Upper lobe of right lung (tissue), 1 donor: Measurements from ENCODE around the gene RNF213. TPM values are rescaled to one million over a fixed set of nuclear protein-coding genes. Genes with fewer than 3 reads are reported as not detected.
A peak's percentile ranks its signal among the peaks of the same experiment; 100 is the strongest.

ENCODE experiments used
- ATAC-seq: fragments of 200-7000 bp; cut with Tn5 transposase; one replicate; pipeline ENCODE4 v1.9.1; 2020; ENCODE audit warnings: mild to moderate bottlenecking, moderate library complexity
- DNase-seq: peaks from one replicate; pipeline ENCODE4 v3.0.0-alpha.2; 2020
- H3K27ac ChIP-seq: fragments of 200-600 bp; one replicate; pipeline ENCODE4 v1.8.0; 2022
- H3K27me3 ChIP-seq: fragments of 200-600 bp; one replicate; pipeline ENCODE4 v1.8.0; 2022; ENCODE audit warnings: mild to moderate bottlenecking
- H3K36me3 ChIP-seq: fragments of 200-600 bp; one replicate; pipeline ENCODE4 v1.8.0; 2022
- H3K4me1 ChIP-seq: fragments of 200-600 bp; one replicate; pipeline ENCODE4 v1.8.0; 2022
- H3K4me3 ChIP-seq: fragments of 200-600 bp; one replicate; pipeline ENCODE4 v1.8.0; 2022; ENCODE audit warnings: mild to moderate bottlenecking
- H3K9me3 ChIP-seq: fragments of 200-600 bp; one replicate; pipeline ENCODE4 v1.8.0; 2022
- intact Hi-C: fragments of 100-400 bp; cut with DNase I; formaldehyde crosslinking; loops from one replicate; pipeline ENCODE4 v1.11.0; 2022
- total RNA-seq: library from RNA; stranded (reverse); fragmentation: NEBNext Ultra II Directional; extraction: Animal tissue kit (Norgen Biotek cat#: 25700); gene quantifications from one replicate; pipeline ENCODE4 v1.2.1, GENCODE V29; 2021
- TF ChIP-seq, protein P1 (sequence below): fragments of 200-600 bp; IDR thresholded peaks from one replicate; pipeline ENCODE4 v1.8.0; 2022; ENCODE audit warnings: antibody characterized with exemption
- donor health status: DM: no; HTN: yes; CAD: no; lungs with severe emphysema.

Gene RNF213
- total RNA-seq, 1 donor from 2014 or later = 236 TPM

GRCh38 chr17:80388601-80389000, 127.9 kb downstream of the RNF213 start:
- peaks cover 97% of the 10 kb centered on the region for H3K36me3 ChIP-seq
- H3K9me3 ChIP-seq = no peaks in the 10 kb centered on the region
- DNase-seq (no peak), ATAC-seq (no peak)
- TF ChIP-seq, protein P1, sequence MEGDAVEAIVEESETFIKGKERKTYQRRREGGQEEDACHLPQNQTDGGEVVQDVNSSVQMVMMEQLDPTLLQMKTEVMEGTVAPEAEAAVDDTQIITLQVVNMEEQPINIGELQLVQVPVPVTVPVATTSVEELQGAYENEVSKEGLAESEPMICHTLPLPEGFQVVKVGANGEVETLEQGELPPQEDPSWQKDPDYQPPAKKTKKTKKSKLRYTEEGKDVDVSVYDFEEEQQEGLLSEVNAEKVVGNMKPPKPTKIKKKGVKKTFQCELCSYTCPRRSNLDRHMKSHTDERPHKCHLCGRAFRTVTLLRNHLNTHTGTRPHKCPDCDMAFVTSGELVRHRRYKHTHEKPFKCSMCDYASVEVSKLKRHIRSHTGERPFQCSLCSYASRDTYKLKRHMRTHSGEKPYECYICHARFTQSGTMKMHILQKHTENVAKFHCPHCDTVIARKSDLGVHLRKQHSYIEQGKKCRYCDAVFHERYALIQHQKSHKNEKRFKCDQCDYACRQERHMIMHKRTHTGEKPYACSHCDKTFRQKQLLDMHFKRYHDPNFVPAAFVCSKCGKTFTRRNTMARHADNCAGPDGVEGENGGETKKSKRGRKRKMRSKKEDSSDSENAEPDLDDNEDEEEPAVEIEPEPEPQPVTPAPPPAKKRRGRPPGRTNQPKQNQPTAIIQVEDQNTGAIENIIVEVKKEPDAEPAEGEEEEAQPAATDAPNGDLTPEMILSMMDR = no peak
- no peaks in the 10 kb centered on the region for H3K4me1 ChIP-seq
- no peak overlapping the region for H3K27ac ChIP-seq
- no peak overlapping the region for H3K4me3 ChIP-seq
- H3K27me3 ChIP-seq = no peaks in the 10 kb centered on the region
- intact Hi-C loops = no loop called here

DNA sequence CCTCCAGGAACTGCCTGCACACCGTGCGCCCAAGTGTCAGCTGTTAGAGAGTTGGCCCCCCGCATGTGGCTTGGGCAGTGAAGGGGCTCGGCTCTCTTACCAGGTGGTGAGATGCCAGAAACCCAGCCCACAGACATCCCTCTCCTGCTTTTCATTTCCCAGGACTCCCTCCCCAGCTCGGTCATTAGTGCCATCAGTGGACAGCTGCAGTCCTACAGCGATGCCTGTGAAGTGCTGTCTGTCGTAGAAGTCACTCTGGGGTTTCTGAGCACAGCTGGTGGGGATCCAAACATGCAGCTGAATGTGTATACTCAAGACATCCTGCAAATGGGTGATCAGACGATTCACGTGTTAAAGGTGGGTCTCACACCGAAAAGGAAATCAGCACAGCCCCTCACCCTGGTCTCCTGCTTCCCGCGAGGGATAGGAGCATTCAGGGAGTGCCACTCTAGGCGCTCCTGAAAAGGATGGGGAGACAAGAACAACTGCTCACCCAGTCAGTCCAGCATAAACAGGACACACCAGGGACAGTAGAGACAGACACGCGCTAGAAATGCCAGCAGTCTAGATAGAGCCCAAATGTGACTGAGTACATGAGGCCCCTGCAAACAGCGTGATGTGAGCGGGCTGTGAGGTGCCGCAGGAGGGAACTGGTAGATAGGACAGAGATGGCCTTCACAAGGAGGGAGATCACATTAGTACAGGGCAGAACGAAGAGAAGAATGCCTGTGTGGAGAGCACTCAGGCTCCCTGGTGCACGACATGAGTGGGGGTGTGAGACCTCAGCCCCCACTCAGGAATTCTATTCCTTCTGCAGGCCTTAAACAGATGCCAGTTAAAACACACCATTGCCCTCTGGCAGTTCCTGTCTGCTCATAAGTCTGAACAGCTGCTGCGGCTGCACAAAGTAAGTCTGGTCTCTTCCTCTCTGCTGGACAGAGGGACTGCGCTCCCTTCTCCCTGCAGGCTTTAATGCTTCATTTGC, 128.7 kb downstream of the RNF213 start:
- TF ChIP-seq, protein P1 = no peak
- H3K27ac ChIP-seq = no peak overlapping the region
- H3K27me3 ChIP-seq = no peaks in the 10 kb centered on the region
- peaks cover 97% of the 10 kb centered on the region for H3K36me3 ChIP-seq
- intact Hi-C loops = no loop called here
- peak; percentile 8 for ATAC-seq
- no peaks in the 10 kb centered on the region for H3K4me1 ChIP-seq
- H3K4me3 ChIP-seq = no peak overlapping the region
- H3K9me3 ChIP-seq = no peaks in the 10 kb centered on the region
- no peak for DNase-seq

DNA sequence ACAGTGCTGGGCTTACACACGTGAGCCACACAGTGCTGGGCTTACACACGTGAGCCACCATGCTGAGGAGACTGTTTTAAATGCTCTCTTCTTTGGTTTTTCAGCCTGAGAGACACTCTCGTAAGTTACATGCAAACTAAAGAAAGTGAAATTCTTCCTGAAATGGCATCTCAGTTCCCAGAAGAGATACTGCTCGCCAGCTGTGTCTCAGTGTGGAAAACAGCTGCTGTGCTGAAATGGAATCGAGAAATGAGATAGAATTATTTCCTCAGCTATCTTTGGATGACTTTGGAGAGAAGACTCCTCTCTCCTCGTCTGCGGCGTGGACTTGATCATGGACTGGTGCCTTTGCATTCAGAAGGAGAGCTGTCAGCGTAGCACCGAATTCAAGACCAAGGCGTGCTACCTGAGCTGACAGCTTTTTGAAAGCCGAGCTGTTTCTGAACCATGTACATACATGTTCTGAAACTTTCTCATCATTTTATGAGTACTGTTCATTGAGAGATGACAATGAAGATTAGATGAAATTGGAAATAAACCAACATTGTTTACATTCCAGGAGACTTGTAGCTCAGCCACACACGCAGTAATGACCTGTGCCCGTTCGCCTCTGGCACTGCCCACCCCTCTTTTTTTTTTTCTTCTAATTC, 132.7 kb downstream of the RNF213 start:
- DNase-seq (no peak), ATAC-seq (no peak)
- intact Hi-C loops = no loop called here
- H3K36me3 ChIP-seq = peaks cover 74% of the 10 kb centered on the region
- TF ChIP-seq, protein P1 = no peak
- H3K9me3 ChIP-seq = no peaks in the 10 kb centered on the region
- peaks cover 11% of the 10 kb centered on the region for H3K4me1 ChIP-seq
- no peaks in the 10 kb centered on the region for H3K27me3 ChIP-seq
- H3K4me3 ChIP-seq = no peak overlapping the region
- H3K27ac ChIP-seq = peak overlapping the region; percentile 51

- H3K27me3 ChIP-seq = no peaks in the 10 kb centered on the region
- ATAC-seq = no peak
- H3K27ac ChIP-seq = peak overlapping the region; percentile 51
- peaks cover 68% of the 10 kb centered on the region for H3K36me3 ChIP-seq
- TF ChIP-seq, protein P1 = no peak
- no peak overlapping the region for H3K4me3 ChIP-seq
- intact Hi-C loops = no loop called here
- H3K4me1 ChIP-seq = peaks cover 11% of the 10 kb centered on the region
- DNase-seq = no peak
- no peaks in the 10 kb centered on the region for H3K9me3 ChIP-seq
Observed at GRCh38 chr17:80393961-80394360, 133.3 kb downstream of the RNF213 start.

- H3K27ac ChIP-seq = peak overlapping the region; percentile 42
Observed at GRCh38 chr17:80394629-80395216, 134.1 kb downstream of the RNF213 start.

More at GRCh38 chr17:80394629-80395216, 134.1 kb downstream of the RNF213 start:
- intact Hi-C loops = no loop called here
- DNase-seq (no peak), ATAC-seq (peak; percentile 23)
- H3K9me3 ChIP-seq = no peaks in the 10 kb centered on the region
- H3K27me3 ChIP-seq = no peaks in the 10 kb centered on the region
- H3K4me3 ChIP-seq = no peak overlapping the region
- TF ChIP-seq, protein P1 = no peak
- peaks cover 60% of the 10 kb centered on the region for H3K36me3 ChIP-seq
- peaks cover 11% of the 10 kb centered on the region for H3K4me1 ChIP-seq
